Smooth muscle cell (in vitro differentiated cells): Measurements from ENCODE around the gene NTN1. TPM values are rescaled to one million over a fixed set of nuclear protein-coding genes. Genes with fewer than 3 reads are reported as not detected.
"Not testable (repeated sequence)": the region's sequence is repeated elsewhere in the genome, so short reads cannot be mapped to it uniquely, and the experiment has no call there.

Source experiments
- DNase-seq: peaks from one replicate; lab custom pipeline; 2025; ENCODE audit not compliant: unreplicated experiment; lab: John Stamatoyannopoulos, UW
- H2AFZ ChIP-seq: fragments of 200-600 bp; sonication (generic); 2 replicates; pipeline ENCODE4 v1.6.0; 2016; ENCODE audit warnings: antibody characterized with exemption, low read depth, mild to moderate bottlenecking
- H3F3A ChIP-seq: fragments of 200-600 bp; sonication (generic); 2 replicates; pipeline ENCODE4 v1.6.0; 2017; ENCODE audit warnings: antibody characterized with exemption, low read depth
- H3K27ac ChIP-seq: fragments of 200-600 bp; sonication (generic); 2 replicates; pipeline ENCODE4 v1.5.1; 2016; ENCODE audit warnings: low read depth, mild to moderate bottlenecking
- H3K27me3 ChIP-seq: fragments of 200-600 bp; sonication (generic); 2 replicates; pipeline ENCODE4 v1.6.1; 2016; ENCODE audit warnings: low read depth, mild to moderate bottlenecking
- H3K36me3 ChIP-seq: fragments of 200-600 bp; sonication (generic); 2 replicates; pipeline ENCODE4 v1.5.1; 2016; ENCODE audit warnings: low read depth
- H3K4me1 ChIP-seq: fragments of 200-600 bp; sonication (generic); 2 replicates; pipeline ENCODE4 v1.5.1; 2016; ENCODE audit warnings: low read depth
- H3K4me2 ChIP-seq: fragments of 200-600 bp; sonication (generic); 2 replicates; pipeline ENCODE4 v1.6.0; 2016; ENCODE audit warnings: mild to moderate bottlenecking
- H3K4me3 ChIP-seq: fragments of 200-600 bp; sonication (generic); 2 replicates; pipeline ENCODE4 v1.5.1; 2016; ENCODE audit warnings: mild to moderate bottlenecking
- H3K79me2 ChIP-seq: fragments of 200-600 bp; sonication (generic); 2 replicates; pipeline ENCODE4 v1.6.0; 2016; ENCODE audit warnings: low read depth, mild to moderate bottlenecking
- H3K9ac ChIP-seq: fragments of 200-600 bp; sonication (generic); 2 replicates; pipeline ENCODE4 v1.6.0; 2016; ENCODE audit warnings: low read depth
- H3K9me3 ChIP-seq: fragments of 200-600 bp; sonication (generic); replicated peaks from 2 replicates; pipeline ENCODE4 v1.5.1; 2016; ENCODE audit warnings: low read depth
- H4K20me1 ChIP-seq: fragments of 200-600 bp; sonication (generic); 2 replicates; pipeline ENCODE4 v1.6.0; 2016; ENCODE audit warnings: low read depth
- WGBS: methylation state at CpG from one replicate; pipeline ENCODE4 v1.1.7; 2016; ENCODE audit warnings: low lambda C conversion rate; 5-methylcytosine and 5-hydroxymethylcytosine counted together
- polyA plus RNA-seq: library from polyadenylated mRNA; unstranded; fragments of >200 nt; fragmentation: Nextera tagmentation; extraction: Ambion mirVana; gene quantifications from 2 replicates; pipeline ENCODE4 v1.2.1, GENCODE V29; 2016
- total RNA-seq: library from RNA; depleted of rRNA; stranded (reverse); fragments of >200 nt; gene quantifications from 2 replicates; pipeline ENCODE4 v1.2.3, GENCODE V29; 2014
- TF ChIP-seq, protein P1 (sequence below): fragments of 200-600 bp; sonication (generic); IDR thresholded peaks from 2 replicates; pipeline ENCODE4 v1.5.1; 2017; ENCODE audit warnings: borderline replicate concordance, mild to moderate bottlenecking, antibody characterized with exemption; ENCODE audit not compliant: insufficient read depth, poor library complexity, severe bottlenecking

The NTN1 gene
- total and polyA plus RNA-seq, 2 experiments from 2014 or later = 0.07 to 0.72 TPM

DNA sequence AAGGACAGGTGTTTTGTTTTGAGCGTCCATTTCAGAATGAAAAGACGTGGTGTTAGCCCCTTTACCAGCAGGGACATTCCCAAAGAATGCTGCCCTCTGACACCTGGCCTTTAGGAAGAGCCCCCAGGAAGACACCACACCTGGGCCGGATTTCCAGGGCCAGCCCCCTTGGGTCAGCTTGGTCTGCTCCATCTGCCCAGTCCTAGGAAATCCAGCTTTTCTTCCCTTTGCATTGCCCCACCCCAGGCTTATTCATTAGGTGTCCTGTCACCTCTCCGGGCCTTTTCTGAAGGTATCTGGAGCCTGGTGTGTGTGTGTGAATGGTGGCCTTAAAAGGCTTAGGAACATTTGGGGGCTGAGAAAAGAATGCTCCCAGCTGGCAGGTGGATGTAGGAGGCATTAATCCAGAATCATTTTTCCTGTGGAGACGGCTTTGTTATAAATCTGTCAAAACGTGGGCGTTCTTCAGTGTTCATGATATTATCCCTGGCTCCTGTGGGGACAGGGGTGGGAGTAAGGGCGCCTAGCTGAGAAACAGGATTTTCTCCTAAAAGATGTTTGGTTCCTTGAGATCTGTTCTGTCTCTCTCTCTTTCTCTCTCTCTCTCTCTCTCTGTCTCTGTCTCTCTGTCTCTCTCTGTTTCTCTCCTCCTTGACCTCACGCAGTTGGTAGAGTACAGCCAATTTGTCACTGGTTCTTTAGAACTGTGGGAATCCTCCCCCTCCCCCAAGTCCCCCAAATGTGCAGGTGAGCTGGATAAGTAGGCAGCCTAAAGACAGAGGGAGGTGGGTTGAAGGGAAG lies 84.0 kb downstream of the NTN1 start:
- Histone ChIP-seq H3K4me1 (peaks cover 5% of the 10 kb centered on the region), H3K79me2 (no peaks in the 10 kb centered on the region), H4K20me1 (no peaks in the 10 kb centered on the region), H3K9me3 (no peaks in the 10 kb centered on the region), H3K4me2 (no peak overlapping the region), H3K9ac (no peak overlapping the region), H3K27me3 (peaks cover 12% of the 10 kb centered on the region), H3K4me3 (no peak overlapping the region), H3K36me3 (no peaks in the 10 kb centered on the region), H3K27ac (no peak overlapping the region), H3F3A (no peaks in the 10 kb centered on the region), H2AFZ (no peak overlapping the region)
- DNase-seq = no peak
- TF ChIP-seq, protein P1, sequence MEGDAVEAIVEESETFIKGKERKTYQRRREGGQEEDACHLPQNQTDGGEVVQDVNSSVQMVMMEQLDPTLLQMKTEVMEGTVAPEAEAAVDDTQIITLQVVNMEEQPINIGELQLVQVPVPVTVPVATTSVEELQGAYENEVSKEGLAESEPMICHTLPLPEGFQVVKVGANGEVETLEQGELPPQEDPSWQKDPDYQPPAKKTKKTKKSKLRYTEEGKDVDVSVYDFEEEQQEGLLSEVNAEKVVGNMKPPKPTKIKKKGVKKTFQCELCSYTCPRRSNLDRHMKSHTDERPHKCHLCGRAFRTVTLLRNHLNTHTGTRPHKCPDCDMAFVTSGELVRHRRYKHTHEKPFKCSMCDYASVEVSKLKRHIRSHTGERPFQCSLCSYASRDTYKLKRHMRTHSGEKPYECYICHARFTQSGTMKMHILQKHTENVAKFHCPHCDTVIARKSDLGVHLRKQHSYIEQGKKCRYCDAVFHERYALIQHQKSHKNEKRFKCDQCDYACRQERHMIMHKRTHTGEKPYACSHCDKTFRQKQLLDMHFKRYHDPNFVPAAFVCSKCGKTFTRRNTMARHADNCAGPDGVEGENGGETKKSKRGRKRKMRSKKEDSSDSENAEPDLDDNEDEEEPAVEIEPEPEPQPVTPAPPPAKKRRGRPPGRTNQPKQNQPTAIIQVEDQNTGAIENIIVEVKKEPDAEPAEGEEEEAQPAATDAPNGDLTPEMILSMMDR = no peak
- 82% methylated on average over 9 of the region's 9 CpGs for WGBS

DNA sequence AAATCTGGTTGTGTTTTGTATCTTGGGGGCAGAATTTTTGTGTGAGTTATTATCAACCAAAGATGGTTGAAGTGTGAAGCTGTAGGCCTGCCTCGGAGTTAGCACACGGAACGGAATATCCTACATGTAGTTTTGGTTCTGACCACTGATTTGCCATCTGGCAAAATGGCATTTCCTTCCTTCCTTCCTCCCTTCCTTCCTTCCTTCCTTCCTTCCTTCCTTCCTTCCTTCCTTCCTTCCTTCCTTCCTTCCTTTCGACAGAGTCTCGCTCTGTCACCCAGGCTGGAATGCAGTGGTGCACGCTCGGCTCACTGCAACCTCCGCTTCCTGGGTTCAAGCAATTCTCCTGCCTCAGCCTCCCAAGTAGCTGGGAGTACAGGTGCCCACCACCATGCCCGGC lies 85.0 kb downstream of the NTN1 start:
- not testable (repeated sequence) for H3K9ac ChIP-seq, H4K20me1 ChIP-seq, H3K36me3 ChIP-seq, H3F3A ChIP-seq, H3K4me2 ChIP-seq, H3K4me3 ChIP-seq, H2AFZ ChIP-seq, H3K9me3 ChIP-seq, H3K27ac ChIP-seq, H3K4me1 ChIP-seq, H3K79me2 ChIP-seq, DNase-seq
- WGBS = 85% methylated on average over 9 of the region's 9 CpGs
- peaks cover 14% of the 10 kb centered on the region for H3K27me3 ChIP-seq

DNA sequence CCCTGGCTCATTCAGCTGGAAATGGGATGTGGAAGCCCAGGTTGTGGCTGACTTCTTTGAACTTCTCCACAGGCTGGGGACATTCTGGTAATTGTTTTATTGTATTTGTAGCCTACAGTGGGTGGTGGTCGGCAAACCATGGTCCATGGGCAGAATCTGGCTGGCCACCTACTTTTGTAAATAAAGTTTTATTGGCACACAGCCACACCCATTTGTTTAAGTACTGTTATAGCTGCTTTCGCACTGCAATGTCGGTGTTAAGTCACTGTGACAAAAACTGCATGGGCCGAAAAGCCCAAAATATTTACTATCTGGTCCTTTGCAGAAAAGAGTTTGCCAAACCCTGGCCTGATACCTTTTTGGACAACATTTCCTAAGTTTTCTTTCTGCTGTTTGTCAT lies 86.2 kb downstream of the NTN1 start:
- Histone ChIP-seq H3K79me2 (no peaks in the 10 kb centered on the region), H3K36me3 (no peaks in the 10 kb centered on the region), H3K9me3 (no peaks in the 10 kb centered on the region), H3K4me3 (no peak overlapping the region), H4K20me1 (no peaks in the 10 kb centered on the region), H3K9ac (no peak overlapping the region), H3K27me3 (peaks cover 19% of the 10 kb centered on the region), H3K4me2 (no peak overlapping the region), H3F3A (no peaks in the 10 kb centered on the region), H3K4me1 (peaks cover 5% of the 10 kb centered on the region), H2AFZ (no peak overlapping the region), H3K27ac (no peak overlapping the region)
- TF ChIP-seq, protein P1 = no peak
- DNase-seq = no peak
- 90% methylated on average over 4 of the region's 4 CpGs for WGBS

DNA sequence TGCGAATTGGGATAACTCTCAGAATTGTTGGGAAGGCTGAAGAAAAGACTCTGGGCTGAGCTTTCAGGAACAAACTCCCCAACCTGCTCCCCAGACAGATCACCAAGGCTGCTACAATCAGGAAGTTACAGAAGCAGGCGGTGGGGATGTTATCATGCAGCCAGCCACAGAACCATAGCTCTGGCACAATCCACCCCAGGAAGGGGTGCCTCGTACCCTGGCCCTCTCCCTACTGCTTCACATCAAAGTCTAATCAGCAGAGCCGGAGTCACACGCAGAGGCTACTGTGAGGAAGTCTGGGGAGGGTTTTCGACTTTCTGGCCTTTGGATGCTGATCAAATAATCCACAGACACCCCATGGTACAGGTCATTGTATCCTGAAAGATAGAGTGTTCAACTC lies 86.8 kb downstream of the NTN1 start:
- WGBS = 67% methylated on average over 6 of the region's 6 CpGs
- H4K20me1 ChIP-seq = no peaks in the 10 kb centered on the region
- H3F3A ChIP-seq = no peaks in the 10 kb centered on the region
- H3K79me2 ChIP-seq = no peaks in the 10 kb centered on the region
- H3K4me2 ChIP-seq = no peak overlapping the region
- no peak overlapping the region for H2AFZ ChIP-seq
- H3K4me1 ChIP-seq = peaks cover 5% of the 10 kb centered on the region
- H3K36me3 ChIP-seq = no peaks in the 10 kb centered on the region
- H3K27me3 ChIP-seq = peaks cover 19% of the 10 kb centered on the region
- no peak overlapping the region for H3K27ac ChIP-seq
- H3K4me3 ChIP-seq = no peak overlapping the region
- H3K9ac ChIP-seq = no peak overlapping the region
- no peak for DNase-seq
- TF ChIP-seq, protein P1 = no peak
- no peaks in the 10 kb centered on the region for H3K9me3 ChIP-seq
